ENCODE results near the gene TRABD2B. TPM values are rescaled to one million over a fixed set of nuclear protein-coding genes. Genes with fewer than 3 reads are reported as not detected.

TRABD2B gene
- total RNA-seq, 1 experiment from 2014 or later, result 10.3 TPM

GRCh38 chr1:47840393-47841190 lies 156.6 kb downstream of the TRABD2B start:
- Mint-ChIP-seq H3K27ac (no peak overlapping the region), H3K9me3 (peaks cover 6% of the 10 kb centered on the region), H3K4me1 (peaks cover 29% of the 10 kb centered on the region), H3K4me3 (no peak overlapping the region), H3K36me3 (peaks cover 2% of the 10 kb centered on the region), H3K27me3 (ENCODE audit: low read depth) (no peaks in the 10 kb centered on the region)
- ATAC-seq (no peak), DNase-seq (ENCODE audit: low spot score) (no peak)
- ChIA-PET POLR2A (no interaction called here), CTCF (no interaction called here)
- no peak for TF ChIP-seq ZNF121 (CRISPR knock-in tag; IDR thresholded peaks at IDR 0.05)
- no peak for TF ChIP-seq PRRX2 (CRISPR knock-in tag; IDR thresholded peaks at IDR 0.05)
- no peak for TF ChIP-seq IRF1 (CRISPR knock-in tag; IDR thresholded peaks at IDR 0.05)
- no peak for TF ChIP-seq TEAD4 (CRISPR knock-in tag; IDR thresholded peaks at IDR 0.05)
- no peak for TF ChIP-seq HMGA2 (CRISPR knock-in tag; IDR thresholded peaks at IDR 0.05)

GRCh38 chr1:47839433-47839760 lies 157.8 kb downstream of the TRABD2B start:
- ChIA-PET POLR2A (no interaction called here), CTCF (no interaction called here)
- Mint-ChIP-seq H3K27ac (no peak overlapping the region), H3K36me3 (peaks cover 13% of the 10 kb centered on the region), H3K4me3 (no peak overlapping the region), H3K9me3 (peaks cover 18% of the 10 kb centered on the region), H3K4me1 (peaks cover 29% of the 10 kb centered on the region), H3K27me3 (ENCODE audit: low read depth) (no peaks in the 10 kb centered on the region)
- TF ChIP-seq E2F4 (CRISPR knock-in tag; IDR thresholded peaks at IDR 0.05; ENCODE audit: borderline replicate concordance, low read depth) (no peak), PREB (CRISPR knock-in tag; IDR thresholded peaks at IDR 0.05; ENCODE audit: borderline replicate concordance) (no peak), USF2 (CRISPR knock-in tag; IDR thresholded peaks at IDR 0.05) (no peak), FOXP1 (CRISPR knock-in tag; IDR thresholded peaks at IDR 0.05; ENCODE audit: borderline replicate concordance) (no peak), ZMAT4 (CRISPR knock-in tag; IDR thresholded peaks at IDR 0.05) (no peak), EMX1 (CRISPR knock-in tag; IDR thresholded peaks at IDR 0.05) (no peak), FOXP4 (CRISPR knock-in tag; IDR thresholded peaks at IDR 0.05) (no peak), FOXK1 (CRISPR knock-in tag; IDR thresholded peaks at IDR 0.05) (no peak), ZBTB43 (CRISPR knock-in tag; IDR thresholded peaks at IDR 0.05) (no peak), ZNF219 (CRISPR knock-in tag; IDR thresholded peaks at IDR 0.05; ENCODE audit: borderline replicate concordance) (no peak), JUN (CRISPR knock-in tag; IDR thresholded peaks at IDR 0.05) (no peak), USF1 (CRISPR knock-in tag; IDR thresholded peaks at IDR 0.05) (no peak), ZNF232 (CRISPR knock-in tag; IDR thresholded peaks at IDR 0.05) (no peak), NFATC4 (CRISPR knock-in tag; IDR thresholded peaks at IDR 0.05) (no peak), PRRX2 (CRISPR knock-in tag; IDR thresholded peaks at IDR 0.05) (no peak), MYBL2 (CRISPR knock-in tag; IDR thresholded peaks at IDR 0.05) (no peak), ZNF671 (CRISPR knock-in tag; IDR thresholded peaks at IDR 0.05) (no peak), PRDM15 (CRISPR knock-in tag; IDR thresholded peaks at IDR 0.05) (no peak), SOX15 (CRISPR knock-in tag; IDR thresholded peaks at IDR 0.05) (no peak), ZNF263 (CRISPR knock-in tag; IDR thresholded peaks at IDR 0.05; ENCODE audit: low read depth) (no peak)
- no peak for DNase-seq (ENCODE audit: low spot score)
- no peak for ATAC-seq

Data from WTC11 (cell line).